Fibroblast of lung (primary cell): ENCODE data around the gene AKAP13. TPM values are rescaled to one million over a fixed set of nuclear protein-coding genes. Genes with fewer than 3 reads are reported as not detected.

Experiments
- DNase-seq, 2 donors: peaks; one replicate each; pipeline versions ENCODE4 v3.0.0 to v3.0.0-alpha.2; 2010; ENCODE audit warnings: low read depth in 2 of 2
- H2AFZ ChIP-seq: 2 replicates; pipeline ENCODE4 v1.5.1; 2012; ENCODE audit warnings: low read length, control low read depth, inconsistent platforms
- H3K27ac ChIP-seq: 2 replicates; pipeline ENCODE4 v1.5.1; 2011; ENCODE audit warnings: low read length, control low read depth; ENCODE audit not compliant: insufficient read depth
- H3K27me3 ChIP-seq: 2 replicates; pipeline ENCODE4 v1.5.1; 2011; ENCODE audit warnings: mild to moderate bottlenecking, low read length; ENCODE audit not compliant: control insufficient read depth, insufficient read depth
- H3K36me3 ChIP-seq: 2 replicates; pipeline ENCODE4 v1.5.1; 2011; ENCODE audit warnings: low read length; ENCODE audit not compliant: control insufficient read depth, insufficient read depth
- H3K4me1 ChIP-seq: 2 replicates; pipeline ENCODE4 v1.5.1; 2011; ENCODE audit warnings: low read length; ENCODE audit not compliant: control insufficient read depth, insufficient read depth; ENCODE audit errors: extremely low read depth
- H3K4me2 ChIP-seq: 2 replicates; pipeline ENCODE4 v1.5.1; 2011; ENCODE audit warnings: low read length, control low read depth; ENCODE audit not compliant: insufficient read depth; ENCODE audit errors: extremely low read depth
- H3K4me3 ChIP-seq, 4 experiments: fragments of 200-600 bp in 1 of 4; sonication (generic) in 1 of 4; replicated peaks in 1 of 4; 2 replicates each; pipeline ENCODE4 v1.5.1; 2011 to 2016; ENCODE audit warnings: low read length in 4 of 4, low read depth in 3 of 4, mild to moderate bottlenecking in 3 of 4, control low read depth in 2 of 4, inconsistent platforms in 1 of 4, mixed read lengths in 1 of 4; ENCODE audit not compliant: insufficient read depth in 1 of 4; ENCODE audit errors: control extremely low read depth in 1 of 4
- H3K79me2 ChIP-seq: 2 replicates; pipeline ENCODE4 v1.5.1; 2012; ENCODE audit warnings: mild to moderate bottlenecking, low read length, inconsistent platforms; ENCODE audit not compliant: control insufficient read depth, insufficient read depth
- H3K9ac ChIP-seq: 2 replicates; pipeline ENCODE4 v1.5.1; 2011; ENCODE audit warnings: mild to moderate bottlenecking, low read length, control low read depth; ENCODE audit not compliant: insufficient read depth
- H3K9me3 ChIP-seq: 2 replicates; pipeline ENCODE4 v1.5.1; 2012; ENCODE audit warnings: low read depth, low read length; ENCODE audit not compliant: control insufficient read depth, insufficient read depth
- H4K20me1 ChIP-seq: 2 replicates; pipeline ENCODE4 v1.5.1; 2011; ENCODE audit warnings: low read length; ENCODE audit not compliant: control insufficient read depth, insufficient read depth; ENCODE audit errors: extremely low read depth
- CTCF ChIP-seq, 2 donors: IDR thresholded peaks in 1 of 2; conservative IDR thresholded peaks in 1 of 2; 1 replicate in 1 of 2; 2 replicates in 1 of 2; pipeline ENCODE4 v1.5.1; 2011 to 2012; ENCODE audit warnings: low read length in 2 of 2, control low read depth in 1 of 2, inconsistent platforms in 1 of 2, low read depth in 1 of 2, mild to moderate bottlenecking in 1 of 2
- EZH2 ChIP-seq: IDR thresholded peaks from 2 replicates; pipeline ENCODE4 v1.5.1; 2012; ENCODE audit warnings: low read length, control low read depth, mild to moderate bottlenecking; ENCODE audit errors: missing control alignments
- polyA plus RNA-seq, 2 donors: library from polyadenylated mRNA; depleted of rRNA in 1 of 2; stranded (reverse) in 1 of 2; unstranded in 1 of 2; fragments of >200 nt; gene quantifications; 2 replicates each; pipeline ENCODE4 v1.2.1, GENCODE V29; 2011 to 2012; ENCODE audit warnings: missing spikeins in 1 of 2
- total RNA-seq: library from RNA; depleted of rRNA; stranded (reverse); fragments of >200 nt; gene quantifications from 2 replicates; pipeline ENCODE4 v1.2.1, GENCODE V29; 2014

Gene AKAP13
- total and polyA plus RNA-seq, 2 donors (not counting 1 experiment from before 2014, with no cell fraction given) = 8.3 to 68.4 TPM

- H3K4me1 ChIP-seq = peaks cover 4% of the 10 kb centered on the region
- no peak for DNase-seq
- H3K9me3 ChIP-seq = no peaks in the 10 kb centered on the region
- no peaks in the 10 kb centered on the region for H3K27me3 ChIP-seq
- H3K4me3 ChIP-seq = no peak overlapping the region
- no peak overlapping the region for H3K27ac ChIP-seq
- no peaks in the 10 kb centered on the region for H3K36me3 ChIP-seq
- no peak overlapping the region for H3K9ac ChIP-seq
- H2AFZ ChIP-seq = no peak overlapping the region
- H4K20me1 ChIP-seq = no peaks in the 10 kb centered on the region
- H3K79me2 ChIP-seq = peaks cover 22% of the 10 kb centered on the region
- no peak overlapping the region for H3K4me2 ChIP-seq
- TF ChIP-seq CTCF (conservative IDR thresholded peaks at IDR 0.05 in 1 of 2, IDR thresholded peaks at IDR 0.05 in 1 of 2; ENCODE audit: low read depth in 1 of 2, low read length in 2 of 2) = no peak
- TF ChIP-seq EZH2 = no peak
Observed at GRCh38 chr15:85496151-85496550, 115.7 kb downstream of the AKAP13 start.

GRCh38 chr15:85496551-85497171 is 116.3 kb downstream of the AKAP13 start:
- Histone ChIP-seq H3K9ac (no peak overlapping the region), H3K27ac (no peak overlapping the region), H3K27me3 (no peaks in the 10 kb centered on the region), H2AFZ (no peak overlapping the region), H4K20me1 (no peaks in the 10 kb centered on the region), H3K9me3 (no peaks in the 10 kb centered on the region), H3K4me3 (no peak overlapping the region), H3K79me2 (peaks cover 21% of the 10 kb centered on the region), H3K4me1 (peaks cover 4% of the 10 kb centered on the region), H3K4me2 (no peak overlapping the region), H3K36me3 (no peaks in the 10 kb centered on the region)
- TF ChIP-seq EZH2 = no peak
- no peak for TF ChIP-seq CTCF (conservative IDR thresholded peaks at IDR 0.05 in 1 of 2, IDR thresholded peaks at IDR 0.05 in 1 of 2; ENCODE audit: low read depth in 1 of 2, low read length in 2 of 2)
- DNase-seq = no peak

GRCh38 chr15:85497172-85497569 is 116.8 kb downstream of the AKAP13 start:
- H3K4me3 ChIP-seq = no peak overlapping the region
- H3K27ac ChIP-seq = no peak overlapping the region
- no peak overlapping the region for H2AFZ ChIP-seq
- no peak overlapping the region for H3K4me2 ChIP-seq
- H3K79me2 ChIP-seq = peaks cover 20% of the 10 kb centered on the region
- H3K9ac ChIP-seq = no peak overlapping the region
- DNase-seq = no peak
- no peaks in the 10 kb centered on the region for H3K9me3 ChIP-seq
- H3K36me3 ChIP-seq = no peaks in the 10 kb centered on the region
- peaks cover 4% of the 10 kb centered on the region for H3K4me1 ChIP-seq
- no peak for TF ChIP-seq EZH2
- TF ChIP-seq CTCF (conservative IDR thresholded peaks at IDR 0.05 in 1 of 2, IDR thresholded peaks at IDR 0.05 in 1 of 2; ENCODE audit: low read depth in 1 of 2, low read length in 2 of 2) = no peak
- no peaks in the 10 kb centered on the region for H3K27me3 ChIP-seq
- no peaks in the 10 kb centered on the region for H4K20me1 ChIP-seq
